ENCODE data around the gene KCNMA1. TPM values are rescaled to one million over a fixed set of nuclear protein-coding genes. Genes with fewer than 3 reads are reported as not detected.

KCNMA1 gene
- total RNA-seq, 3 donors from 2014 or later (not counting 1 experiment from before 2014, with no cell fraction given): 0.40 to 1.8 (median 0.63) TPM

GRCh38 chr10:77131214-77131613 lies 506.4 kb downstream of the KCNMA1 start:
- 91% methylated on average over 3 of the region's 3 CpGs for WGBS (ENCODE audit: insufficient coverage)
- no peak for TF ChIP-seq CTCF (IDR thresholded peaks at IDR 0.05)
- Histone ChIP-seq H3K4me1 (ENCODE audit: control insufficient read depth, insufficient read depth, low read length) (no peaks in the 10 kb centered on the region), H3K36me3 (ENCODE audit: control insufficient read depth, insufficient read depth, low read length) (no peaks in the 10 kb centered on the region), H3K27ac (ENCODE audit: low read length) (no peak overlapping the region), H3K9me3 (ENCODE audit: control insufficient read depth, insufficient read depth, low read length) (no peaks in the 10 kb centered on the region), H3K27me3 (ENCODE audit: control insufficient read depth, insufficient read depth, low read length) (no peaks in the 10 kb centered on the region), H3K4me3 (ENCODE audit: low read length) (no peak overlapping the region)
- intact Hi-C loops (cut with micrococcal nuclease): no loop called here
- H3K27me3 Mint-ChIP-seq (ENCODE audit: low read depth in 2 of 2): peaks cover 16 to 38% of the 10 kb centered on the region in 2 donors
- no peak overlapping the region for H3K27ac Mint-ChIP-seq
- H3K4me3 Mint-ChIP-seq: no peak overlapping the region
- H3K36me3 Mint-ChIP-seq: no peaks in the 10 kb centered on the region
- H3K4me1 Mint-ChIP-seq: no peaks in the 10 kb centered on the region
- ATAC-seq (no peak), DNase-seq (no peak)
- H3K9me3 Mint-ChIP-seq: no peaks in the 10 kb centered on the region

- H3K36me3 ChIP-seq (ENCODE audit: control insufficient read depth, insufficient read depth, low read length): no peaks in the 10 kb centered on the region
- WGBS (ENCODE audit: insufficient coverage): 100% methylated on average over 1 of the region's 1 CpG
- no peaks in the 10 kb centered on the region for H3K9me3 Mint-ChIP-seq
- DNase-seq (no peak), ATAC-seq (no peak)
- no peak overlapping the region for H3K4me3 Mint-ChIP-seq
- peaks cover 17 to 19% of the 10 kb centered on the region in 2 donors for H3K27me3 Mint-ChIP-seq (ENCODE audit: low read depth in 2 of 2)
- H3K4me1 Mint-ChIP-seq: peaks cover 7 to 8% of the 10 kb centered on the region in 2 donors
- no peak for TF ChIP-seq CTCF (IDR thresholded peaks at IDR 0.05)
- no peaks in the 10 kb centered on the region for H3K36me3 Mint-ChIP-seq
- intact Hi-C loops (cut with micrococcal nuclease): no loop called here
- no peaks in the 10 kb centered on the region for H3K27me3 ChIP-seq (ENCODE audit: control insufficient read depth, insufficient read depth, low read length)
- H3K4me1 ChIP-seq (ENCODE audit: control insufficient read depth, insufficient read depth, low read length): peaks cover 3% of the 10 kb centered on the region
- H3K4me3 ChIP-seq (ENCODE audit: low read length): no peak overlapping the region
- H3K27ac ChIP-seq (ENCODE audit: low read length): no peak overlapping the region
- no peaks in the 10 kb centered on the region for H3K9me3 ChIP-seq (ENCODE audit: control insufficient read depth, insufficient read depth, low read length)
- H3K27ac Mint-ChIP-seq: no peak overlapping the region
Observed at GRCh38 chr10:77127243-77127642, 510.4 kb downstream of the KCNMA1 start.

GRCh38 chr10:77125231-77125630 lies 512.4 kb downstream of the KCNMA1 start:
- Mint-ChIP-seq H3K27ac (peak overlapping the region in 1 of 2 donors; percentile 43), H3K9me3 (no peaks in the 10 kb centered on the region), H3K27me3 (ENCODE audit: low read depth in 2 of 2) (peaks cover 10 to 26% of the 10 kb centered on the region in 2 donors), H3K4me1 (peaks cover 7 to 8% of the 10 kb centered on the region in 2 donors), H3K4me3 (no peak overlapping the region), H3K36me3 (no peaks in the 10 kb centered on the region)
- WGBS (ENCODE audit: insufficient coverage): 65% methylated on average over 4 of the region's 4 CpGs
- Histone ChIP-seq H3K27ac (ENCODE audit: low read length) (no peak overlapping the region), H3K4me1 (ENCODE audit: control insufficient read depth, insufficient read depth, low read length) (peaks cover 3% of the 10 kb centered on the region), H3K36me3 (ENCODE audit: control insufficient read depth, insufficient read depth, low read length) (no peaks in the 10 kb centered on the region), H3K9me3 (ENCODE audit: control insufficient read depth, insufficient read depth, low read length) (no peaks in the 10 kb centered on the region), H3K27me3 (ENCODE audit: control insufficient read depth, insufficient read depth, low read length) (no peaks in the 10 kb centered on the region), H3K4me3 (ENCODE audit: low read length) (no peak overlapping the region)
- intact Hi-C loops (cut with micrococcal nuclease): no loop called here
- ATAC-seq: no peak
- DNase-seq: no peak
- TF ChIP-seq CTCF (IDR thresholded peaks at IDR 0.05): no peak

- Histone ChIP-seq H3K27ac (ENCODE audit: low read length) (no peak overlapping the region), H3K36me3 (ENCODE audit: control insufficient read depth, insufficient read depth, low read length) (no peaks in the 10 kb centered on the region), H3K4me3 (ENCODE audit: low read length) (no peak overlapping the region), H3K27me3 (ENCODE audit: control insufficient read depth, insufficient read depth, low read length) (no peaks in the 10 kb centered on the region), H3K4me1 (ENCODE audit: control insufficient read depth, insufficient read depth, low read length) (peaks cover 3% of the 10 kb centered on the region), H3K9me3 (ENCODE audit: control insufficient read depth, insufficient read depth, low read length) (no peaks in the 10 kb centered on the region)
- TF ChIP-seq CTCF (IDR thresholded peaks at IDR 0.05): no peak
- H3K4me3 Mint-ChIP-seq: no peak overlapping the region
- peaks cover 11 to 33% of the 10 kb centered on the region in 2 donors for H3K27me3 Mint-ChIP-seq (ENCODE audit: low read depth in 2 of 2)
- WGBS (ENCODE audit: insufficient coverage): 100% methylated on average over 4 of the region's 5 CpGs
- no peaks in the 10 kb centered on the region for H3K36me3 Mint-ChIP-seq
- no peaks in the 10 kb centered on the region for H3K9me3 Mint-ChIP-seq
- no peak for ATAC-seq
- intact Hi-C loops (cut with micrococcal nuclease): no loop called here
- no peak overlapping the region for H3K27ac Mint-ChIP-seq
- no peak for DNase-seq
- H3K4me1 Mint-ChIP-seq: peaks cover 7 to 8% of the 10 kb centered on the region in 2 donors
Observed at GRCh38 chr10:77123330-77123729, 514.3 kb downstream of the KCNMA1 start.
